SKM-1 (cell line): ENCODE data around the gene ERGIC1.

Source experiments
- DNase-seq: peaks from one replicate; lab custom pipeline; 2025; ENCODE audit not compliant: unreplicated experiment; lab: John Stamatoyannopoulos, UW

ERGIC1 gene

DNA sequence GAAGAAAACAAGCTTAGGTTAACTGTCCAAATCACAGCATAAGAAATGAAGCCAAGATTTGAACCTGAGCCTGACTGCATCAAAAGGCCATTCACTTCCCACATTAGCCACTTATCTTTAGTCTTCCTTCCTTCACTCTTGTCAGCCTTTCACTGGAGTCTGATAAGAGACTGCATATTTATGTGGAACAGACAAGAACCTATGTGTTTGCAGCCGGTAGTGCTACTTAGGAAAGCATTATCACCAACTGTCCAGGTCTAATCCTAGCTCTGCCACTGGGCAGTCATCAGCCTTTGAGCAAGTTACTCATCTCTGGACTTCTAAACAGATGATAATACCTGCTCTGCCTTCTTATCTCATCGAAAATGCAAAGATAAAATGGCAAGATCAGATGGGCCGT is 137.4 kb downstream of the ERGIC1 start:
- no peak for DNase-seq

DNA sequence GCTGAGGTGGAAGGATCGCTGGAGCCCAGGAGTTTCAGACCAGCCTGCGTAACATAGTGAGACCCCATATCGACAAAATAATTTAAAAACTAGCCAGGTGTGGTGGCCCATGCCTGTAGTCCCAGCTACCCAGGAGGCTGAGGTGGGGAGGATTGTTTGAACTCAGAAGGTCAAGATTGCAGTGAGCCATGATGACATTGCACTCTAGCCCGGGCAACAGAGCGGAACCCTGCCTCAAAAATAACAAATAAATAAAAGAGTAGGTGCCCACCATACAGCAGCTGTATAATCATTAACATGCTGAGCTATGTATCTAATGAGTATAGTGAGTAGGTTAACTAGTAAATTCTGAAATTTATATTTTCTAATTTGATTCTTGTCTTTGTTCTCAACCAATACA is 138.5 kb downstream of the ERGIC1 start:
- no peak for DNase-seq

DNA sequence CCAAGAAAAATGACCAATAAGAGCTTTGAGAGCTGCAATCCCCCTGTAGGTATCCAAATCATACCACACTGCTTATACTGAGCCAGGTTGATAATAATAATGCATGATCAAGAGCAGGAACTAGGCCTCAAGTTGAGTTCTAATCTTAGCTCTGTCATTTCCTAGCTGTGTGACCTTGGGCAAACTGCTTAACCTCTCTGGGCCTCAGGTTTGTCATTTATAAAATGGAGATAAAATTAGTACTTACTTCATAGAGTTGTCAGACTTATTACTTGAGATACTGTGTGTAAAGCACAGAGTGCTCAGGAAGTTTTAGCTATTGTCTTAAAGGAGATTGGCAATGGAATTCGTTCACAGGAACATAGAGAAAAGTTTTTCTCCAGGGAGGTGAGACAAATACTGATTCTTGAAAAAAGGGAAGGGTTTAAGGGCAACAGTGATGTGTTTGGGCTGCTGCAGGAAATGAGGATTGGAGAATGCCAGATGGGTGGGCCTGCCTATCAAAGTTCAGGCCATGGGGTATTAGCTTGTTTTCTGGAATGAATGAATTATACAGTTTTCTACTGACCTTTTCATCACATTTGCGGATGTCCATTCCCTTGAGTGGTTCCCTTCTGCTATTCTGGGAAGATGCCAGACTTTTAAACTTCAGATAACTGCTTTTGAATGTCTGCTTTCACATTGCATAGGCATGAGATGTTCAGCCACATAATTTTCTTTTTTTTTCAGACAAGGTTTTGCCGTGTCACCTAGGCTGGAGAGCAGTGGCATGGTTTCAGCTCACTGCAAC is 139.3 kb downstream of the ERGIC1 start:
- no peak for DNase-seq

DNA sequence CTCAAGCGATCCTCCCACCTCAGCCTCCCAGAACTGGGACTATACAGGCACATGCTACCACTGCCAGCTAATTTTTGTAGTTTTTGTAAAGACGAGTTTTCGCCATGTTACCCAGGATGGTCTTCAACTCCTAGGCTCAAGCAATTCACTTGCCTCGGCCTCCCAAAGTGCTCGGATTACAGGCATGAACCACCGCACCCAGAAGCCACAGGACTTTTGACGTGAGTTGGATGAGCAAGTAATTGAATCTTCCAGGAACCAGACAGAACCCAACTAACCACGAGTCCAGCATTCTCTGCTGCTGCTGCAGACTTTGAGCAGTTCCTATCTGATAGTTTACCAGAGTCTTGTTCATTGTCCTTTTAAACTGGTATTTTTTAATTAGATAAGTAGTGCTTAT is 139.9 kb downstream of the ERGIC1 start:
- no peak for DNase-seq

DNA sequence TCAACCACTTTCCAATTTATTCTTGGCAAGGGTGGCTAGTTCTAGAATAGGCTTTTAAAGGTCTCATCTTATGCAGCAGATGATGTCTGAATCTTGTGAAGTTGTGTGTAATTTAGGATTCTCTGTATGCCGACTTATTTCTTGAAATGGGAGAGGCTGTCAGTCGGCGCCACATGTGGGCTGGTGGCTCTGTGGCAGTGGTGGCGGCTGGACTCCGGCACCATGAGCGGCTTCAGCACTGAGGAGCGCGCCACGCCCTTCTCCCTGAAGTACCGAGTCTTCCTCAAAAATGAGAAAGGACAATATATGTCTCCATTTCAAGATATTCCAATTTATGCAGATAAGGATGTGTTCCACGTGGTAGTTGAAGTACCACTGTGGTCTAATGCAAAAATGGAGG is 141.2 kb downstream of the ERGIC1 start:
- DNase-seq = no peak

DNA sequence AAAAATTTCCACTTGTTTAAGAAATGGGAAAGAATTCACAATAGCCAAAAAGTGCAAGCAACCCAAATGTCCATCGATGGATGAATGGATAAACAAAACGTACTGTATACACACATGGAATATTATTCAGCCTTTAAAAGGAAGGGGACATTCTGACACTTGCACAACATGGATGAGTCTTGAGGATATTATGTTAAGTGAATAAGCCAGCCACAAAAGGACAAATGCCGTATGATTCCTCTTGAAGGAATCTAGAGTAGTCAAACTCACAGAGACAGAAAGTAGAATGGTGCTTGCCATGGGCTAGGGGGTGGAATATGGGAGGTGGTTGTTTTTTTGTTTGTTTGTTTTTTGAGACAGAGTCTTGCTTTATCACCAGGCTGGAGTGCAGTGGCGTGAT is 145.7 kb downstream of the ERGIC1 start:
- no peak for DNase-seq

DNA sequence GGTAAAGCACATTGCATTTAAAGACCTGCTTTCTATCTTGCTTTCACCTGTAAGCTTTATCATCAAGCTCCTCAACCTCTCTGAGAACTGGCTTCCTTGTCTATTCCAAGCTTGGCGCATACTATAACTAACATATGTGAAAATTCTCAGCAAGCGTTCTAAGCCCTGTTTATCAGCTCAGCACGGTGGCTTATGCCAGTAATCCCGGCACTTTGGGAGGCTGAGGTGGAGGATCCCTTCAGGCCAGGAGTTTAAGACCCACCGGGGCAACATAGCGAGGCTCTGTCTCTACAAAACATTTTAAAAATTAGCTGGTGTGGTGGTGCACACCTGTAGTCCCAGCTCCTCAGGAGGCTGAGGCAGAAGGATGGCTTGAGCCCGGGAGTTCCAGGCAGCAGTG is 147.9 kb downstream of the ERGIC1 start:
- DNase-seq = no peak

DNA sequence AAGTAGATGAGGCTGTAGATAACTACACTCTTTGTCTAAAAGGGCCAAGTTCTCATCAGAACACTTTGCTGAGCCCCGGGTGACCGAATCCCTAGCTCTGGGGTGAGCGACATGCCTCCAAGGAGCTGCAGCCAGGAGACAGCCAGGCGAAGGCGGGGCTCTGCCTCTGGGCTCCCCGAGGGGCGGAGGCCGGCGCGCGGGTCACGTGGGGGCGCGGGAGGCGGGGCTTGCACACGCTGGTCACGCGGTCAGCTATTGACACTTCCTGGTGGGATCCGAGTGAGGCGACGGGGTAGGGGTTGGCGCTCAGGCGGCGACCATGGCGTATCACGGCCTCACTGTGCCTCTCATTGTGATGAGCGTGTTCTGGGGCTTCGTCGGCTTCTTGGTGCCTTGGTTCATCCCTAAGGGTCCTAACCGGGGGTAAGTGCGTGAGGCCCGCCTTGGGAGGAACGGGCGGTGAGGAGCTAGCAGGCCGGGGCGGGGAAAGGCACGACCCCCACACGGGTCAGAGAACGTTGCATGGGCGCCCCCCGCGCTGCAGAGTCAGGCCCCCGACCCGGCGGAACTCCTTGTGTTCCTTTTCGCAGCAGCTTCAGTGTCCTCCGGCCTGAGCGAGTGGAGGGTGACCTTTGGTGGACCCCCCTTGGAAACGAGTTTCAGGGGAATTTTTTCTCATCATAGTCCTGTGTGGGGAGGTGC is 149.6 kb downstream of the ERGIC1 start, which contains the start of gene ATP6V0E1:
TSS of gene ATP6V0E1 (plus strand) at position 230 of the 702 bp plus-strand sequence. CDS start at position 320, 90 bp downstream.
- DNase-seq = peak; percentile 83

DNA sequence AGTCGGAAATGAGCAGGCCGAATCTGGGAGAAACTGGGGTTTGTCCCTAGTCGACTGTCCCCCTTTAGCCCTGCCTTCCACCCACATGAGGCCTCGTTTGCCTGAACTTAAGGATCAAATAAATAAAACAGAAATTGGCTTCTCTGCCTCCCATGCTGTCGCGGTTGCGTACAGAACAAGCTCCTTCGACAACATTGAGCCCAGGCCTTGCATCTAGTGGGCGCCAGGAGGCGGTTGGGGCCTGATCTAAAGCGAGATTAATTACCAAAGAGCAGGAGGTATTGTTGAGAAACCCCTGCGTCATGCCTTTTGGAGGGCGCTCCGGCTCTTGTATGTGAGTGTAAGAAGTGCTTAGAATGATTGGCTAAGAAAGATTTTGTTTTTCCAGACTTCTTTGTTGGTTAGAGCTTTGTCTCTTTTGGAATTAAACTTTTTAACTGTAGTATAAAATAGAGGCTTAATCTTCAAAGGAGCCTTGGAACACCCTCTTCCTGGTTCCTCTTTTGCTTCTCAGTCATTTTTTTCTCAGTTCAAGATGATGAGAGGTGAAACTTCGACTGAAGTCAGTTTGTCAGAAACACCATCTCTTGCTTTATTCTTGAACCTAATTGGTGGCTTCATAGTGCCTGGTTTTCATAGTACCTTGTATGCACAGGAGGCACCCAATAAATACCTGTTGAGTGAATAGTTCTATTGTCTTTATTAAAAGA is 150.3 kb downstream of the ERGIC1 start:
- DNase-seq = peak; percentile 57

DNA sequence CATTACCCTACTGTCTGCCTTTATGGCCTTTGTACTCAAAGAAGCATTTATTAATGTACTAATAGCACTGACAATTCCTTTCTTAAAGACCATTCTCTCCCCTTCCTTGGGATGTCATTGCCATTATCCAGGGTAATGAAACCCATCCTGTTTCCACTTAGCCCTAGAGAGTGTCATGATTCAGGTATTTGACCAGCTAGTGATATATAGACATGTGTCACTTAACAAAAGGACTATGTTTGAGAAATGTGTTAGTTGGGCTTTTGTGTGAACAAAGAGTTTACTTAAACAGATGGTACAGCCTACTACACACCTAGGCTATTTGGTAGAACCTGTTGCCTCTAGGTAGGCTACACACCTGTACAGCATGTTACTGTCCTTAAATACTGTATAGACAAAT is 151.5 kb downstream of the ERGIC1 start:
- no peak for DNase-seq

DNA sequence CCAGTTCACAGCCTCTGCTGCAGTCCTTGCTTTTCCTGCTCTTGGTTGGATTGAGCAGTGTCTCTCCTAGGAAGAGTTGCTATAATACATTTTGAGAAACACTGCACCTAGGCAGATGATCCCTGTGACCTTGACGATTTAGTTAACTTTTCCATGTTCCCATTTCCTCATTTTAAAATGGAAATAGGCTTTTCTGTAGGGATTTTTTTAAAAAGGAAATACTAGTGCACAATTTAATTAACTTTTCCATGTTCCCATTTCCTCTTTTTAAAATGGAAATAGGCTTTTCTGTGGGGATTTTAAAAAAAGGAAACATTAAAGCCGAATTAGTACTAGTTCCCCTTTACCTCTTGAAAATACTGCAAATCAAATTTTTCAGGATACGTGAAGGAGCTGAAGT is 154.2 kb downstream of the ERGIC1 start:
- no peak for DNase-seq

DNA sequence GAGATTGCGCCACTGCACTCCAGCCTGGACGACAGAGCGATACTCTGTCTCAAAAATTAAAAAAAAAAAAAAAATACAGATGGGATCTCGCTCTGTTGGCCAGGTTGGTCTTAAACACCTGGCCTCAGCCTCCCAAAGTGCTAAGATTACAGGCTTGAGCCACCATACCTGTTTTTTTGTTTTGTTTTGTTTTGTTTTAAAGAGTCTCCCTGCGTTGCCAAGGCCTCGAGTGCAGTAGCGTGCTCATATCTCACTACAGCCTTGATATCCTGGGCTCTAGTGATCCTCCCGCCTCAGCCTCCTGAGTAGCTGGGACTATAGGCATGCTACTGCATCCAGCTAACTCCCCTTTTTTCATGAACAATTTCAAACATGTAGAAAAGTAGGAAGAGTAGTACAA is 156.7 kb downstream of the ERGIC1 start:
- DNase-seq = no peak

DNA sequence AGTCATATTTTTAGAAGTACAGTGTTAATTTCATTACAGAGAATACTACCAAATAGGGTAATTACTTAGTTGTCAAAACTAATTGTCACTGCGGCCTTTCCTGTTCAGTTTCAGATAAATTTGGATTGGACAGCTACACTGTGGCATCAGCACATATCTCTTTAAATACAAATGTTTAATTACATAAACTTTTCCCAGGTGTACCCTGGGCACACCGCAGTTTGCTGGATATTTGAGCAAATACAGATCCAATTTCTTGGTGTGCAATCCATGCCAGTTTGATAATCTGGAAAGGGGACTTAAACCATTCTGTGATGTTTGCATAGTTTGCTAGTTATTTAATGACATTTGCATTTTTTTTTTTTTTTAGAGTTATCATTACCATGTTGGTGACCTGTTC is 160.4 kb downstream of the ERGIC1 start:
- DNase-seq = no peak

DNA sequence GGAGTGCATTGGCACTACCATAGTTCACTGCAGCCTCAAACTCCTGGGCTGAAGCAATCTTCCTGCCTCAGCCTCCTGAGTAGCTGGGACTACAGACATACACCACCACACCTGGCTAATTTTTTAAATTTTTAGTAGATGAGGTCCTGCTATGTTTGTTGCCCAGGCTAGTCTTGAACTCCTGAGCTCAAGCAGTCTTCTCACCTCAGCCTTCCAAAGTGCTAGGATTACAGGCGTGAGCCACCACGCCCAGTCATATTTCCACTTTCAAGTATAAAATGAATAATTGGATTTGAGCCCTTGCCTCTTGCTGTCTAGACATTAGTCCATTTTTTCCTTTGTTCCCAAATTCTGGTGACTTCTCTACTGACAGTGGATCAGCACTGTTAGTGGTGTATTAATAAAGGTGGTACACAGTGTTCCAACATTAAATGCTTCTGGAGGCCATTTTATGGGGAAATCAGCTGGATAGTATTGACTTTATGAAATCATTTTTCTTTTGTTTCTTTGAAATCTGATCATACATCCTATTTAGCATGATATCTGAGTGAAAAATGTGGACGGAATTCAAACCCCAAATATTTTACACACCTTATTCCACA is 165.4 kb downstream of the ERGIC1 start:
- no peak for DNase-seq

DNA sequence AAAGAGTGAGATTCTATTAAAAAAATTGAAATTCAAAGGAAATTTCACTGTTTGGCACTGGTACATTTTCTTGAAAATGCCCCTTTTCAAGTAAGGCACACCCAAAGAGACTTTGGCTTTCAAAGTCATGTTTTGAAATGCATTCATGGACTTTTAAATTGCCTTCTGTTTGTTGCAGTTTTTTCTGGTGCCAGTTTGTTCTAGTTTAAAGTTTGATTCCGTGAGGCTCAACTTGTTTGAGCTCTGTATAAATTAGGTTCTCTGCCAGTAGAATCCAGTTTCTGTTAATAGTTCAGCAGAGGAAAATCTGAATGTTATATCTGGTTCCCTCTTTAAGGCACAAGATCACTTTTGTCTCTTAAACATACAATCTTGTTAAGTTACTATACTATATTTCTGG is 165.9 kb downstream of the ERGIC1 start:
- DNase-seq = no peak

DNA sequence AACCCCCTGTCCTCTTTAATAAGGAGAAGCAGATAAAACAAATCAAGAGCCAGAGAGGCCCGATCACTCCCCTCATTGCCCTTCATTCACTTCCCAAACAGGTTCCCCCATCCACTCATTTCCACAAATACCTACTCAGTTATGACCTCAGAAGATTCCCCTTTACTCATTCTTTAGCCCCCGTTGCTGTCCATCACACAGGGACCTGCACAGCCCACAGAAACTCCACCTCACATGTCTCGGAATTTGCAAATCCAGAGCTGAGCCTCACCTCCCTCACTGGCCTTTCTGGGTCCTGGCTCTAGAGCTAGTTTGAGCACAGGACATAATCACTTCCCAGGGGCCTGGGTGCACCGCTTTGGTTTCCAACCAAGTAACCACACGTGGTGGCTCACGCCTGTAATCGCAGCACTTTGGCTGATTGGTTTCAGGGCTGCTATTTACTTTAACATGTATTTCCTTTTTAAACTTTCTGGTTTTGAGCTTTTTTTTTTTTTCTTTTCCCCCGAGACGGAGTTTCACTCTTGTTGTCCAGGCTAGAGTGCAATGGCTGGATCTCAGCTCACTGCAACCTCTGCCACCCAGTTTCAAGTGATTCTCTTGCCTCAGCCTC is 167.3 kb downstream of the ERGIC1 start:
- DNase-seq = no peak
